Naive thymus-derived CD4-positive, alpha-beta T cell (primary cell): ENCODE measurements around the gene CFD. TPM values are rescaled to one million over a fixed set of nuclear protein-coding genes. Genes with fewer than 3 reads are reported as not detected.

Experiments used
- ATAC-seq: fragments of 150-1000 bp; cut with Tn5 transposase; 2 replicates; pipeline ENCODE4 v1.10.0; 2021; ENCODE audit warnings: mild to moderate bottlenecking, moderate library complexity
- CTCF ChIA-PET: fragments of 350-600 bp; sonication (Branson Sonifier 250); formaldehyde crosslinking; loops from one replicate; lab custom pipeline; 2021; ENCODE audit warnings: antibody characterized with exemption; lab: Charles Lee
- POLR2A ChIA-PET: fragments of 350-600 bp; sonication (Branson Sonifier 250); formaldehyde crosslinking; loops from one replicate; lab custom pipeline; 2021; ENCODE audit warnings: antibody characterized with exemption, inconsistent platforms; lab: Charles Lee
- DNase-seq, 9 donors: peaks; one replicate each; pipeline versions ENCODE4 v3.0.0 to v3.0.0-alpha.2; 2020 to 2022; ENCODE audit warnings: mixed read lengths in 1 of 9
- H3K27ac ChIP-seq: one replicate; pipeline ENCODE4 v1.7.0; 2013; ENCODE audit warnings: mild to moderate bottlenecking, low read depth, low read length, moderate library complexity
- H3K27me3 ChIP-seq, 2 donors: one replicate each; pipeline ENCODE4 v1.7.0; 2013; ENCODE audit warnings: low read length in 2 of 2, mild to moderate bottlenecking in 2 of 2, moderate library complexity in 2 of 2; ENCODE audit not compliant: control insufficient read depth in 2 of 2, insufficient read depth in 2 of 2
- H3K36me3 ChIP-seq, 3 experiments: 1 replicate in 2 of 3; 2 replicates in 1 of 3; pipeline ENCODE4 v1.7.0; 2013; ENCODE audit warnings: low read length in 3 of 3, mild to moderate bottlenecking in 3 of 3, moderate library complexity in 1 of 3; ENCODE audit not compliant: insufficient read depth in 3 of 3, control insufficient read depth in 2 of 3
- H3K4me1 ChIP-seq, 2 donors: one replicate each; pipeline ENCODE4 v1.7.0; 2013; ENCODE audit warnings: low read length in 2 of 2, mild to moderate bottlenecking in 2 of 2, moderate library complexity in 1 of 2; ENCODE audit not compliant: control insufficient read depth in 2 of 2, insufficient read depth in 2 of 2
- H3K4me3 ChIP-seq: 2 replicates; pipeline ENCODE4 v1.7.0; 2013; ENCODE audit warnings: mild to moderate bottlenecking, low read length
- H3K9me3 ChIP-seq, 3 experiments: 1 replicate in 2 of 3; 2 replicates in 1 of 3; pipeline ENCODE4 v1.7.0; 2013; ENCODE audit warnings: low read length in 3 of 3; ENCODE audit not compliant: control insufficient read depth in 2 of 3
- H3K27ac Mint-ChIP-seq, 9 donors: one replicate each; pipeline ENCODE4 v1.8.0; 2020 to 2022; ENCODE audit warnings: mixed read lengths in 9 of 9, mild to moderate bottlenecking in 8 of 9, moderate library complexity in 5 of 9, inconsistent platforms in 2 of 9
- H3K27me3 Mint-ChIP-seq, 5 donors: one replicate each; pipeline ENCODE4 v1.8.0; 2021 to 2022; ENCODE audit warnings: mixed read lengths in 5 of 5, mild to moderate bottlenecking in 1 of 5
- H3K36me3 Mint-ChIP-seq, 5 donors: one replicate each; pipeline ENCODE4 v1.8.0; 2020 to 2022; ENCODE audit warnings: mixed read lengths in 5 of 5, mild to moderate bottlenecking in 3 of 5, inconsistent platforms in 1 of 5
- H3K4me1 Mint-ChIP-seq, 7 donors: one replicate each; pipeline ENCODE4 v1.8.0; 2020 to 2022; ENCODE audit warnings: mixed read lengths in 7 of 7, mild to moderate bottlenecking in 3 of 7, inconsistent platforms in 1 of 7
- H3K4me3 Mint-ChIP-seq, 10 donors: one replicate each; pipeline ENCODE4 v1.8.0; 2020 to 2022; ENCODE audit warnings: mild to moderate bottlenecking in 10 of 10, mixed read lengths in 10 of 10, moderate library complexity in 6 of 10, inconsistent platforms in 2 of 10
- H3K9me3 Mint-ChIP-seq, 11 donors: one replicate each; pipeline ENCODE4 v1.8.0; 2020 to 2022; ENCODE audit warnings: mixed read lengths in 11 of 11, mild to moderate bottlenecking in 4 of 11, inconsistent platforms in 1 of 11, moderate library complexity in 1 of 11
- intact Hi-C, 2 donors: fragments of 100-400 bp; cut with micrococcal nuclease; formaldehyde crosslinking; loops; one replicate each; pipeline ENCODE4 v1.15.1; 2023
- polyA plus RNA-seq, 2 donors: library from polyadenylated mRNA; unstranded; fragments of 300-500 nt; fragmentation: Illumina TruSeq; gene quantifications; one replicate each; pipeline ENCODE4 v1.2.3, GENCODE V29; 2021
- total RNA-seq, 6 experiments: library from RNA in 5 of 6; stranded (reverse) in 5 of 6; gene quantifications; 1 replicate in 5 of 6; 2 replicates in 1 of 6; pipeline ENCODE4 v1.2.3 and lab custom pipeline; 2021 to 2026

CFD gene
- total and polyA plus RNA-seq, 7 experiments from 2014 or later, result 1.3 to 58.0 (median 4.9) TPM

DNA sequence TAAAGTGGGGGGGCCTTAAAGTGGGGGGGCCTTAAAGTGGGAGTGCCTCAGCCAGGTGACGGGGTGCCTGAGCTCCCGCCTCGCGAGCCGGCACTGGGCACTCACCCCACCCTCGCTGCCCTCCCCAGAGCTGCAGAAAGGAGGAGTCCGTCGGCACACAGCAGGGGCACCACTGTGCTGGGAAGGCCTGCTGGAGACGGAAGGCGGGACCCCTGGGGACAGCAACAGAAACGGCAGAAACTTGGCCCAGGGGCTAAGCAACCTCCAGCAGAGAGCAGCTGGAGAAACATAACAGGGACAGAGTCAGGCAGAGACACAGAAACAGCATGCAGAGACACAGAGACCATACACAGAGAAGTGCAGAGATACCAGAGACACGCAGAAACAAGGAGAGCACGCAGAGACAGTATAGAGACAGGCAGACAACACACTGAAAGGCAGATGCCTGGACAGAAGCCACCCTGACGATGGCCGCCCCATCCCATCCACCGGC lies 7.9 kb downstream of the CFD start:
- H3K4me3 ChIP-seq, result no peak overlapping the region
- DNase-seq (no peak), ATAC-seq (no peak)
- peaks cover 17 to 25% of the 10 kb centered on the region in 2 donors for H3K4me1 ChIP-seq
- no peaks in the 10 kb centered on the region for H3K27me3 ChIP-seq
- peaks cover 0 to 41% (median 0%) of the 10 kb centered on the region in 3 experiments for H3K36me3 ChIP-seq
- CTCF ChIA-PET, result interaction anchor here (1.0 kb wide), 1 partner anchor 53 kb away, joined by 4 read pairs; no protein-coding TSS in a partner anchor
- Mint-ChIP-seq H3K9me3 (peaks cover 0 to 8% (median 0%) of the 10 kb centered on the region in 11 donors), H3K27ac (peak overlapping the region in 5 of 9 donors; percentile 19 to 74 (median 63)), H3K27me3 (peaks cover 0 to 2% (median 0%) of the 10 kb centered on the region in 5 donors), H3K36me3 (peaks cover 3 to 15% (median 7%) of the 10 kb centered on the region in 5 donors), H3K4me3 (no peak overlapping the region), H3K4me1 (peaks cover 0 to 39% (median 18%) of the 10 kb centered on the region in 7 donors)
- POLR2A ChIA-PET, result interaction anchor here (0.6 to 5.8 kb wide), 2 partner anchors 50 to 117 kb away, joined by 3 to 82 read pairs; partner anchors contain the start of gene KISS1R
- intact Hi-C loops, result loop anchor here in 1 of 2 donors (10.0 kb wide), 1 partner anchor 377 kb away; the partner anchor contains the start of genes ATP5F1D and MIDN
- no peaks in the 10 kb centered on the region for H3K9me3 ChIP-seq
- H3K27ac ChIP-seq, result no peak overlapping the region

DNA sequence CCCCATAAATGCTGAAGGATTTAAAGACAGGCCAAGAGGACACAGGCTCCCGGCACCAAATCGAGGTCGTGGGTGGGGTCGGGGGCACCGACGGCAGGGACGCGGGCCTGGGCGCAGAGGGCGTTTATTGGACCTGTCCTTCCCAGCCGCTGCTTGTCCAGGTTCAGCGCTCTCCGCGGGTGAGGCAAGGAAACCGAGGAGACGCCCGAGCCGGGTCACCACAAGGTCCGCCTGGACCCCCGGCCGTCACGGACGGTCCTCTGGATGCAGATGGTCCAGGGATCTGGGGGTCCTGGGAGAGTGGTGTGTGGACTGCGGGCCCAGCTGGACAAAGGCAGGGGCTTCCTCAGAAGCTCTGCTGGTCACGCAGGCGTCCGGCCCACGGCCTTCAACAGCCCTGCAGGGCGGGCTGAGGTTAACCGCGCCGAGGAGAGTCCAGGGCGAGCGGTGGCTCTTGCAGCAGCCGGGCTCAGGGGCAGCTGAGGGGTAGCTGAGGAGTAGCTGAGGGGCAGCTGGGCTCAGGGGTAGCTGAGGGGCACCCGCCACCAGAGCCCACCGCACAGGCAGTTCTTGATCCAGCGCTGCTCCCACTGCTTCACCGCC lies 8.5 kb downstream of the CFD start:
- Histone ChIP-seq H3K9me3 (no peaks in the 10 kb centered on the region), H3K27me3 (no peaks in the 10 kb centered on the region), H3K4me1 (peaks cover 15 to 20% of the 10 kb centered on the region in 2 donors), H3K27ac (no peak overlapping the region), H3K4me3 (no peak overlapping the region), H3K36me3 (peaks cover 0 to 41% (median 0%) of the 10 kb centered on the region in 3 experiments)
- Mint-ChIP-seq H3K4me1 (peaks cover 0 to 38% (median 17%) of the 10 kb centered on the region in 7 donors), H3K36me3 (peaks cover 3 to 15% (median 7%) of the 10 kb centered on the region in 5 donors), H3K27ac (peak overlapping the region in 2 of 9 donors; percentile 63 to 74), H3K27me3 (peaks cover 0 to 2% (median 0%) of the 10 kb centered on the region in 5 donors), H3K4me3 (no peak overlapping the region), H3K9me3 (peaks cover 0 to 8% (median 0%) of the 10 kb centered on the region in 11 donors)
- CTCF ChIA-PET, result no interaction called here
- intact Hi-C loops, result loop anchor here in 1 of 2 donors (10.0 kb wide), 1 partner anchor 377 kb away; the partner anchor contains the start of genes ATP5F1D and MIDN
- DNase-seq (no peak), ATAC-seq (no peak)
- POLR2A ChIA-PET, result interaction anchor here (5.8 kb wide), 1 partner anchor 50 kb away, joined by 82 read pairs; the partner anchor contains the start of gene KISS1R

DNA sequence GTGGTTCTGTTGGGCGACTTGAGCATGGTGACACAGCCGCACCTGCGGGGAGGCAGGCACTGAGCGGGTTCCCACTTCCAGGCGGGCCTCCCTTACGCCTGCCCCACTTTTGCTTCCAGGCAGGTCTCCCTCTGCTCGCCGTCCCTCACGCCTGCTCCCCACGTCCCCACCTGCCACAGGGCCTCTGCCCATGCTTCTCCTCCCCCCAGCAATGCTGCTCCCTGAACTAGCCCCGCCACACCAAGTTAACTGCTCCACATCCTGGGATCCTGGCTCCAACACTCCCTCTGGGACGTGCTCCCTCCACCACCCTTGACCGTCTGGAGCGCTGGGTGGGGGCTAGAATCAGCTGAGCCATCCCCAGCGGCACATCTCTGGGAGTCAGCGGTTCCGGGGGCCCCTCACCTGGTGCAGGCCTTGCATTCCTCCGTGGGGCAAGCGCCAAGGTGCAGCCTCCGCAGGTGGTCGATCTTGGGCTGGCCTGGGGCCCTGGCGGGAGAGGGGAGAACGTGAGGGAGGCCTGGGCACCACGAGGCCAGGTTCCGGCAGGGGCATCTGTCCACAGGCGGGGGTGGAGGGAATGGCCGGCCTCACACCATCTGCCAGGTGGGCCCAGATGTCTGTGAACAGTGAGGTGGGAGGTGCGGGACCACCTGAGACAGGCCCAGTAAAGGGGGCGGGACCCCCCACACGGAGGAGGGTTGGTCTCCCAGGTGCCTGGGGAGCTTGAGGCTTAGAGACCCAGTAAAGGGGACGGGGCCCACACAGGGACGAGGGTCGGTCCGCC lies 9.2 kb downstream of the CFD start:
- Mint-ChIP-seq H3K27ac (peak overlapping the region in 1 of 9 donors; percentile 25), H3K4me1 (peaks cover 0 to 33% (median 17%) of the 10 kb centered on the region in 7 donors), H3K27me3 (peaks cover 0 to 2% (median 0%) of the 10 kb centered on the region in 5 donors), H3K36me3 (peaks cover 3 to 15% (median 7%) of the 10 kb centered on the region in 5 donors), H3K9me3 (peaks cover 0 to 8% (median 0%) of the 10 kb centered on the region in 11 donors), H3K4me3 (no peak overlapping the region)
- Histone ChIP-seq H3K27me3 (no peaks in the 10 kb centered on the region), H3K4me1 (peaks cover 11 to 18% of the 10 kb centered on the region in 2 donors), H3K4me3 (no peak overlapping the region), H3K36me3 (peaks cover 0 to 41% (median 0%) of the 10 kb centered on the region in 3 experiments), H3K27ac (no peak overlapping the region), H3K9me3 (no peaks in the 10 kb centered on the region)
- ChIA-PET POLR2A (no interaction called here), CTCF (interaction anchor here (0.7 kb wide), 1 partner anchor 260 kb away, joined by 4 read pairs; no protein-coding TSS in a partner anchor)
- ATAC-seq (no peak), DNase-seq (no peak)
- intact Hi-C loops, result loop anchor here in 1 of 2 donors (10.0 kb wide), 1 partner anchor 376 kb away; the partner anchor contains the start of genes ATP5F1D and MIDN

DNA sequence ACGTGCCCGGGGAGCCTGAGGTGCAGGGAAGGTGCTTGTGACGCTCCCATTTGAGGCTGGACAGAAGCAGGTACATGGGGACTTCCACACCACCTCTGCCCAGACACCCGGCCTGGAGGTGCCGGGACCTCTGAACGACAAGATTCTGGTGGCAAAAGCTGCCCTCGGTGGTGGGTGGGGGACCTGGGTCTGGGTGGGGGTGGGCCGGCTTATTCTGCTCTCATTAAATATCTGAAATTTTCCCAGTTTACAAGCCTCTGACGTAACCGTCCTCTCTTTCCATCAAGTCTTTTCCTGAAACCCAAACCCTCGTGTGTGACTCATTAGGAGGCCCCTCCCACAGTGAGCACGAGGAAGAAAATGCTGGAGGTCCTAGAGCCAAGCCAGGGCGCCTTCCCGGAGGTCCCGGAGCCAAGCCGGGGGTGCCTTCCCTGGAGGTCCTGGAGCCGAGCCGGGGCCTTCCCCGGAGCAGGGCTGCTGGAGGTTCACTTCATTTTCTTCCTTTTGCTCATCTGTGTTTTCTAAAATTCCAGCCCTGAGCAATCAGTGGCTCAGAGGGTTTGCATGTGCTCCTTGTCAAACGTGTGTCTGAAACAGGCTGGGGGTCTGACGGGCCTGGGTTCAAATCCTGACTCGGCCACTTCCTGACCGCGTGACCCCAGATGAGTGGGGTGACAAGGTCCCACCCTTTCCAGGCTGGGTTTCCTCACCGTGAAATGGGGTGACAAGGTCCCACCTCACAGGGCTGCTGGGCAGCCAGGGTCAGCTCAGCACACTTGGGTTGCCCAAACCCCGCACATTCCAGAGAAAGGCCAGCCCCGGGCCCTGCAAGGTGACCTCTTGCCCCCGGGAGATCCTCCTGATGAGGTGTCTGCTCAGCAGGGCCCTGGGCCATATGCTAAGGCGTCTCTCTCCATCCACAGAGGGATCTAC lies 10.0 kb downstream of the CFD start:
- H3K4me3 Mint-ChIP-seq, result peak overlapping the region in 1 of 10 donors; percentile 44
- CTCF ChIA-PET, result interaction anchor here (0.7 kb wide), 1 partner anchor 259 kb away, joined by 4 read pairs; no protein-coding TSS in a partner anchor

DNA sequence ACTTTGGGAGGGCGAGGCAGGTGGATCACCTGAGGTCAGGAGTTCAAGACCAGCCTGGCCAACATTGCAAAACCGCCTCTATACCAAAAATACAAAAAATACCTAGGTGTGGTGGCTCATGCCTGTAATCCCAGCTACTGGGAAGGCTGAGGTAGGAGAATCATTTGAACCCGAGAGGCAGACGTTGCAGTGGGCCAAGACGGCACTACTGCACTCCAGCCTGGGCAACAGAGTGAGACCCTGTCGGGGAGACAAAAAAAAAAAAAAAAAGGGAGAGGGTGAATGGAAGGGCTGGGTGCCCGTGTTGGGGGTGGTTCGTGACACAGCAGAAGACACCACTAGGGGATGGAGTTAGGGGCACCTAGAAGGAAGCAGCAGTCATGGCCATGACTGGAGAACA lies 10.8 kb downstream of the CFD start:
- H3K9me3 Mint-ChIP-seq, result peaks cover 0 to 8% (median 0%) of the 10 kb centered on the region in 11 donors
- DNase-seq, result no peak
- peaks cover 0 to 2% (median 0%) of the 10 kb centered on the region in 5 donors for H3K27me3 Mint-ChIP-seq
- Histone ChIP-seq H3K4me1 (peaks cover 8 to 14% of the 10 kb centered on the region in 2 donors), H3K36me3 (peaks cover 0 to 45% (median 0%) of the 10 kb centered on the region in 3 experiments), H3K27ac (no peak overlapping the region), H3K4me3 (no peak overlapping the region), H3K9me3 (no peaks in the 10 kb centered on the region), H3K27me3 (no peaks in the 10 kb centered on the region)
- intact Hi-C loops, result no loop called here
- ChIA-PET POLR2A (no interaction called here), CTCF (interaction anchor here (0.6 kb wide), 1 partner anchor 9 kb away, joined by 3 read pairs; no protein-coding TSS in a partner anchor)
- peaks cover 3 to 15% (median 7%) of the 10 kb centered on the region in 5 donors for H3K36me3 Mint-ChIP-seq
- H3K4me3 Mint-ChIP-seq, result peak overlapping the region in 4 of 10 donors; percentile 44 to 54 (median 46)
- peaks cover 0 to 29% (median 13%) of the 10 kb centered on the region in 7 donors for H3K4me1 Mint-ChIP-seq
- no peak for ATAC-seq
- H3K27ac Mint-ChIP-seq, result peak overlapping the region in 7 of 9 donors; percentile 32 to 92 (median 55)

More for the DNA sequence above, 10.0 kb downstream of the CFD start:
- H3K36me3 Mint-ChIP-seq, result peaks cover 3 to 15% (median 7%) of the 10 kb centered on the region in 5 donors
- H3K4me1 ChIP-seq, result peaks cover 8 to 14% of the 10 kb centered on the region in 2 donors
- no peak overlapping the region for H3K27ac ChIP-seq
- peaks cover 0 to 44% (median 0%) of the 10 kb centered on the region in 3 experiments for H3K36me3 ChIP-seq
- H3K9me3 ChIP-seq, result no peaks in the 10 kb centered on the region
- no peak for DNase-seq
- H3K9me3 Mint-ChIP-seq, result peaks cover 0 to 8% (median 0%) of the 10 kb centered on the region in 11 donors
- H3K4me3 ChIP-seq, result no peak overlapping the region
- H3K27me3 Mint-ChIP-seq, result peaks cover 0 to 2% (median 0%) of the 10 kb centered on the region in 5 donors
- H3K27me3 ChIP-seq, result no peaks in the 10 kb centered on the region
- intact Hi-C loops, result loop anchor here in 1 of 2 donors (10.0 kb wide), 1 partner anchor 375 kb away; the partner anchor contains the start of genes ATP5F1D and MIDN
- POLR2A ChIA-PET, result no interaction called here
- ATAC-seq, result no peak
- peaks cover 0 to 29% (median 13%) of the 10 kb centered on the region in 7 donors for H3K4me1 Mint-ChIP-seq
- peak overlapping the region in 6 of 9 donors; percentile 17 to 92 (median 66) for H3K27ac Mint-ChIP-seq
